HG03039 (cell line): ENCODE results near the gene TRPC3.

ENCODE experiments used
- ATAC-seq: cut with Tn5 transposase; IDR thresholded peaks from one replicate; pipeline ENCODE4 v1.9.1; 2021; ENCODE audit warnings: mild to moderate bottlenecking, moderate library complexity; ENCODE audit not compliant: unreplicated experiment

TRPC3 gene

GRCh38 chr4:121951521-121952110 is at the start of gene TRPC3:
TRPC3 (minus strand) TSS chr4:121952060; CDS start chr4:121951680, 380 bp downstream.
- ATAC-seq, result peak; percentile 27

DNA sequence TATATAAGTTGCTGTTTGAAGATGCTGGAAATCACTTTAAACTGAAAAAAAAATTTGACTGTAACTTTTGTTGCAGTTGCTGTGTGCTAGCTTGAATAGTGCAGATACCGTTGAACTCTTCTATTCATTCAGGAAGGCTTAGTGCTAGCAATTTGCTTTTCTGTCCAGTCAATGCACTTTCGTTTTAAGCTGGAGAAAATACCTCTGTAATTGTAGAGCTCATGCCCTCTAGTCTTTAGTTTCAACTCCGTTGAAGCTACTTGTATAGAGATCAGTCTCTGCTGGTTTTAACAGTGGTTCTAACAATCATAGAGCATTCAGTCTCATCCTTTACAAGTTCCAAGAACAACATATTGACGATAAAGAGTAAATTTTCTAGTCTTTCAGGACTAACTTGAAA is 49.0 kb upstream of the TRPC3 start:
- no peak for ATAC-seq

DNA sequence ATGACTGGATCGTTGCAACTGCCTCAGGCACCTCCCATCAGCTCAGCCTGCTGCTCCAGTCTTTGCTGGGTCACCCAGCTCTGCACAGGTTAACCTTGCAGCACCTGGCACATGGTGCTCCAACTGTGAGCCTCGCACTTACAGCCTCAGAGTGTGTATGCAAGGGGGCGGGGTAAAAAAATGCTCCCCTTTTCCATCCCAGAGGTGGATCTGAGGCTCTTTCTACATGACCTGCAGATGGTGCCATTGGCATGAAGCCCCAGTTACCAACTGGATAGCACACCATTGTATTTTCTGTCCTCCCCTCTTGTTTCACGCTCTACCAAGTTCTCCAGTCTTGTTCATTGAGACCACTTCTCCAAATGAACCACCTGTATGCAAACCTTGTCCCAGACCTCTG is 46.2 kb upstream of the TRPC3 start:
- ATAC-seq, result no peak

DNA sequence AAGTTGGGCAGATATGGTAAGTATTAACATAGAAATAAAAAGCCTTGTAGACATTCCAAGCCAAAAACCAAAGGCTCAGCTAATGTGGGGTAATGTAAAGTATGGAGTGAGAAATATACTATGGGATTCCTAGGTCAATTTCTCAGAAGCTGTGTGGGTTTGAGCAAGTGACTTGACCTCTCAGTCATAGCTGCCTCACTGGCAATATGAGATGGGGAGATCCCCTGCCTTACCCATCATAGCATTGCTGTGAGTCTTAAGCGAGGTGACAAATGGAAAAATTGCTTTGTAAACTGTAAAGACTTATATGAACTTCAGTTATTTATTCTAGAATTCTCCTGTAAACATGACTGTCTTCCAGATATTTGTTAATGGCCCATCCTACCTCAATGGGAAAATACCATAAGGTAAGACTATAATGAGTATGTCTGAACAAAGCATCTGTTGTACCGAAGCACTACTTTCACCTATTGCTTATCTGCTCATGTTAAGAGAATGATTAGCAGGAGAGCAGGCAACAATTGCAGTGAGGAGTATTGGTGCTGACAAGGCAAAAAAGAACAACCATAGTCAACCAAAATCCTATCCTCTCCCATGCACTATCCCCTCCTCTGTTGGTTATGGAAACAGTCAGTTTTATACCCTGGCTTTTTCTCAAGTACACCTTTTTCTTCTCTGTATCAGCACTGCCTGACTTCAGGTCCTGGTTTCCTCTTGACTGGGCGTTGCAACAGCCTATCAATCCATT is 44.1 kb upstream of the TRPC3 start:
- no peak for ATAC-seq

DNA sequence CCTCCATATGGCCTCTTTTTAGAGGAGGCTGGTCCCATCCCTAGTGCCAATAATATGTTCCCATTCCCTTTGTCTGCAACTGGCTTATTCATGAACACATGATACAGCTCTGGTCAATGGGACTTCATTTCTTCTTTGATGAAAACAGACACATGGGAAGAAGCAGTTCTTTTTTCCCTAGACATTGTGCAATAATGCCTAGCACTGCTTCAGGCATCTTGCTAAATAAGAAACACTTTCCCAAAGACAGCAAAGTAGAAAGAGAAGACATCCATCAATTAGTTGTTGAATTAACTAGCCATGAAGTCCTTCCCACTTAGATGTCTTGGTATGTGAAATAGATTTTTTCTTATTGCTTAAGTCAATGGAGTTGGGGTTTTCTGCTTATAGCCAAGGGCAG is 40.1 kb upstream of the TRPC3 start:
- no peak for ATAC-seq

- no peak for ATAC-seq
These were observed 38.6 kb upstream of the TRPC3 start for GRCh38 chr4:121990489-121990888.

- no peak for ATAC-seq
These were observed 37.9 kb upstream of the TRPC3 start for GRCh38 chr4:121989715-121990114.

- no peak for ATAC-seq
These were observed 37.1 kb upstream of the TRPC3 start for GRCh38 chr4:121988950-121989349.

GRCh38 chr4:121980643-121981042 is 28.8 kb upstream of the TRPC3 start:
- no peak for ATAC-seq

GRCh38 chr4:121978172-121978516 is 26.3 kb upstream of the TRPC3 start:
- ATAC-seq, result peak; percentile 35

DNA sequence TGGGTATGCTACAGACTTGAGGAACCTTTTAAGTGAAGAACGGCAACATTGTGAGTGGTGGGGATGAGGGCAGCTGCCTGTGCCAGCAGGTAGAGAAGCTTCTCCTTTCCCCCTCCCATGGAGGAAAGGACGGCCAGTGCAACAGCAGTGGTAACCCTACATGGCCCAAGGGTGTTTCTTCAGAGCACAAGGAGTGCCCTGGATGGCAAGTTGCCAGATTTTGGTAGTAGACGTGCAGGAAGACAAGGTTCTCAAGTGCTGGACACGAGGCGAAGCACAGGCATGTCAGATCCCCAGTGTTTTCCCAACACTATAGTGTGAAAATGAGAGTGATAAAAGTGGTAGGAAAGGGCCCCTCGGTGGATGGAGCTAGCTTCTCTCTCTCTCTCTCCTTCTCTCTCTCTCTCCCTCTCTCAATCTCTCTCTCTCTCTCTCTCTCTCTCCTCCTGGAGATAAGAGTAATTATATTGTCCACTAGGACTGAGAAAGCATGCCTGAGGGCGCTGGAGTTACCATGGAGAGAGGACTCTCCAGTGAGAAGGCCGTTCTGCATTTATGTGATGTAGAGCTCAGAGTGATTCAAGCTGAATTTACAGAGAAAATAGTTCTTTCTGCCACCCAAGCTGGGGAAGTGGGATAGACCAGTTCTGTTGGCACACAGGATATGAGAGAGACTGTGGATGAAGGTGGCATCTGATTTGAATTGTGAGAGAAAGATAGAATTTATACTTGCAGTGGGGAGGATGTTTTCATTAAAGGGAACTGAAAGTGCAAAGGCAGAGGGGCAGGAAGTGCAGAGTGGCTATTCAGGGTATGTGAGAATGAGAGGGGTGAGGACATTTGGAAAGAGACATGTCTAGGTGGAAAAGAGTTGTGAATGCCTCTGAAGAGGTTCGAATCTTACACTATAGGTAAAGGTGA is 25.7 kb upstream of the TRPC3 start:
- ATAC-seq, result peak; percentile 79

- no peak for ATAC-seq
These were observed 23.9 kb upstream of the TRPC3 start for GRCh38 chr4:121975784-121976183.

DNA sequence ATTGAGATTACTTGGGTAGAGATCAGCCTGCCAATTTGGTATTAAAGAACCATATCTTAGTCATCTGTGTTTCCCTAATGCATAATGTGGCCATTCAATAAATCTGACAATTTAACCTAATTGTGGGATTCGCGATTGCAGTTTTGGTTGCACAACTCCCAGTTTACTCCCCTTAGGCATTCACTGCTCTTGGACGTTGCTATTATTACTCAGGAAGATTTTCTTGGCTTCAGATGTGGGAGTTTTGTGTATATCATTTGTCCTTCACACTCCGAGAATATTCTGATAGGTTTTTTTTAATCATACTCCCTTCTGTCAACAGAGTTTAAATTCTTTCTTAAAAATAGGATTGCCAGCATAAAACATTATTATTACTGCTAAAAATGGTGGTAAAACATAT is 22.0 kb upstream of the TRPC3 start:
- ATAC-seq, result no peak

DNA sequence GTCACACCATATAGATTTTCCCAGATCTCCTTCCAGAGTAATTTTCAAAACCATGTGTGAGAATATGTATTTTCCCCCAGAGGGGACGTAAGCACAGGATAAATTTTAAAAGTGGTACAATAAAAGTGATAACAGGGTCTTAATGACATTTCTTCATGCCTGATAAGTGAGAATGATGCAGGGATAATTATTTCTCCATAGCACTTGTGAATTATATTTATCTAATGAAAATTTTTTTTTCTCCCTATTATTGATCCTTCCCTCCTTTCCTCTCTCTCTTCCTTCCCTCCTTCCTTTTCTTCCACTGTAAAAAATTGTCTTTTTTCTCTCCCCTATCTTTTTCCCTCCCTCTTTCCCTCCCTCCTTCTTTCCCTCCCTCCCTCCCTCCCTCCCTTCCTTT is 17.0 kb upstream of the TRPC3 start:
- ATAC-seq, result no peak

DNA sequence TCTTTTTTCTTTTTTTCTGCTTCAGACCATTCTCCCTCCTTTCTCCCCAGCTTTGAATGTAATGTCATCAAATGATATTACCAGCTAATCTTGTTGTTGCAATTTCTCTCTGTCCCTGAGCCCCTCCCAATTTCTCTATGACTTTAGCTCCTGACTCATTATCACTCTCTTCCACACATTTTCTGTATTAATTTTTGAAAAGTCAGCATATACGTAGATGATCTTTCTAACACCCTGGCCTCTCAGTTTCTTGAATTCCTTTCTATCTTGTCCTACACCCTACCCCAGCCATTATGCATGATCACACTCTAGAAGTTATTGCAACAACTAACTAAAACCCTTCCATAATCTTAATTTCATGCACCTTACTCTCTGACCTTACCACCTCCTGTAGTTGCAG is 13.1 kb upstream of the TRPC3 start:
- ATAC-seq, result no peak

DNA sequence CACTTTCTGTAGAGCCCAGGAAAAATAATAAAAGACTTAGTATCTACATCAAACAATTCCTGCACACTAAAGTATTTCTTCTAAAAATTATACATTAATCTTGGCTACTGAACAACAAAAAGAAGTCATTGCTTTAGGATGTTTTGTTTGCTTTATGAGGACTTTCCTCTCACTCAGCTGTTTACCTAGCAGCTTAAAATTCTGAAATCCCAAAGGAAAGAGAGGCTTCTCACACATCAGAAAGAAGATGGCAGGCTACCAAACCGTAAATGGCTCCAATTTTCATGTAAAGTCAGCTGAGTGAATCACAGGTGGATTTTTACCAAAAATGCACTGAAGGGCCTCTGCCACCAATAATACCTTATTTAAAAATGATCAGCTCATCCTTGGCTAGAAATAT is 9.0 kb upstream of the TRPC3 start:
- no peak for ATAC-seq

DNA sequence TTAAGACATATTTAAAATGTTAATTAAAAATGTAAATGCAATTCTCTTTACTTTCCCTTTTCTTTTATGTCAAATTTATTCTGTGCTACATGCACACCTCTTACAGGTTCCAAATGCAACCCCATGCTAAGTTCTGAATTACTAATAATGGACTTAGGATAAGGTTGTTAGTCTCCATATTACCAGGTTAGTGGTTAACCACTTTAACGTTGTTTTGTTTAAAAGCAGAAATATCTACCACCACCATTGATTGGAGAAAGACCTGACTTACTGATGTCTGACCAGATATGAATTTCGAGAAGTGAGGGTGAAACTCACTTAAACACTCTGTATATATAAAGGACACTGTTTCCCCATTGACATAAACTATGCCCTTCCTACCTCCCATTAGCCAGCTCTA is 6.9 kb upstream of the TRPC3 start:
- no peak for ATAC-seq

GRCh38 chr4:121957266-121957665 is 5.4 kb upstream of the TRPC3 start:
- no peak for ATAC-seq

GRCh38 chr4:121953860-121954259 is 2.0 kb upstream of the TRPC3 start:
- no peak for ATAC-seq

- no peak for ATAC-seq
These were observed 430 bp upstream of the TRPC3 start for GRCh38 chr4:121952290-121952689.

DNA sequence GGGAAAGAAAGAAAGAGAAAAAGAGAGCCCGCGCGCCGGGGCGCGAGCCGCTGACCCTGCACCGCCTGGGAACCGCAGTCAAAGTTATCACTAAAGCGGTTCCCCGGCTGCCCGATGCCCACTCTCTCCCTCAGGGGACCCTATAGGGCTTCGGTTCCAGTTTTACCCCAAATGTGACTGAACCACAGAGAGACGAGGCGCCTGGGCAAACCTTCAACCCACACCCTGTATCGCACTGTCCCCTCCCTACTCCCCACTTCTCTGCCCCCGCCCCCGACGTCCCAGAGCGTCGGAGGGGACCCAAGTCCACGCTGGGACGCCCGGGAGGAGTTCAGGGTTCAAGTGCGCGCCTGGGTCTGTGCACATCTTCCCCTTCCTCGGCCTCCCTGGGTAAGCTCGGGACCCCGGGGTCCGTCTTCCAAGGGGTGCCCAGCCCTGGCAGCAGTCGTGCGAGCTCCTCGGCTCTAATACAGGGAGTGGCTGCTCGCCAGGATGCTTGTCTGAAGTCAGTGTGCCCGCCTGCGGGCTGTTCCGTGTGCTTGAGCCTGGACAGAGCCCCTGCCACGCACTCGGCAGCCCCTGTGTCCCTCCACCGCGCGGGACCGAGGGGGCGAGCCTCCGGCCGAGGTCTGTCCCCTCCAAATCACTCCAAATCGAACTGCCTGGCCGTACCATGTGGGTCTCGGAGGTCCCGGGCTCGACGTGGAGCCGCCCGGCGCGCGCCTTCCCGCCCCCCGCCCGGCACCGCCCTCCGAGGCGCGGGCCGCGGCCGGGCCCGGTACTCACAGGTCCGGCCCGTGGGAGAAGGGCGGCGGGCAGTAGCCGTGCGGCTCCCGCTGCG is 960 bp downstream of the TRPC3 start:
- ATAC-seq, result peak; percentile 13
